Measurements from ENCODE around the gene ESCO1. TPM values are rescaled to one million over a fixed set of nuclear protein-coding genes. Genes with fewer than 3 reads are reported as not detected.

ESCO1 gene
- total and polyA plus RNA-seq, 2 experiments from 2014 or later = 50.4 to 56.8 TPM

- no peaks in the 10 kb centered on the region for H3K36me3 Mint-ChIP-seq (ENCODE audit: low read depth)
- no peaks in the 10 kb centered on the region for H3K9me2 ChIP-seq (ENCODE audit: insufficient read depth)
- H3F3A ChIP-seq (replicated peaks; ENCODE audit: low read depth) = no peaks in the 10 kb centered on the region
- H3K4me1 Mint-ChIP-seq = peaks cover 15% of the 10 kb centered on the region
- no peak for DNase-seq (ENCODE audit: low spot score)
- H3K27ac Mint-ChIP-seq = no peak overlapping the region
- no peak for ATAC-seq
- no peak for TF ChIP-seq POLR2AphosphoS5 (IDR thresholded peaks at IDR 0.05; ENCODE audit: low read depth)
- TF ChIP-seq EZH2phosphoT487 (IDR thresholded peaks at IDR 0.05; ENCODE audit: unreplicated experiment) = no peak
- no peak for TF ChIP-seq JUNB (IDR thresholded peaks at IDR 0.05; ENCODE audit: unreplicated experiment)
- no peak for TF ChIP-seq STAT1 (IDR thresholded peaks at IDR 0.05; ENCODE audit: unreplicated experiment)
- no peak for TF ChIP-seq CTCF (conservative IDR thresholded peaks at IDR 0.05; ENCODE audit: low read depth in 2 of 2)
- TF ChIP-seq ZNF331 (CRISPR knock-in tag; IDR thresholded peaks at IDR 0.05; ENCODE audit: low read depth) = no peak
- no peak for TF ChIP-seq ZNF114 (CRISPR knock-in tag; IDR thresholded peaks at IDR 0.05)
- no peak for TF ChIP-seq REST (IDR thresholded peaks at IDR 0.05; ENCODE audit: unreplicated experiment)
- TF ChIP-seq ETS1 (IDR thresholded peaks at IDR 0.05) = no peak
- no peak for TF ChIP-seq EZH2 (IDR thresholded peaks at IDR 0.05; ENCODE audit: low read depth, unreplicated experiment)
- no peak for TF ChIP-seq CREB1 (CRISPR knock-in tag; IDR thresholded peaks at IDR 0.05; ENCODE audit: low read depth)
- TF ChIP-seq ZNF462 (CRISPR knock-in tag; IDR thresholded peaks at IDR 0.05) = no peak
- no peak for TF ChIP-seq NANOG (IDR thresholded peaks at IDR 0.05; ENCODE audit: borderline replicate concordance)
- no peaks in the 10 kb centered on the region for H4K20me1 ChIP-seq (replicated peaks; ENCODE audit: insufficient read depth)
- no peak overlapping the region; the same call in 1 of the 2 replicates for H2AFZ ChIP-seq
- H3K27me3 Mint-ChIP-seq (ENCODE audit: insufficient read depth, low read depth, poor library complexity) = peaks cover 2% of the 10 kb centered on the region
- no peaks in the 10 kb centered on the region; the same call in 2 of the 3 replicates for H3K9me3 Mint-ChIP-seq
- H3K27ac ChIP-seq (ENCODE audit: low read depth) = no peak overlapping the region
- H3K27me3 ChIP-seq (ENCODE audit: insufficient read depth) = no peaks in the 10 kb centered on the region
- H3K79me2 ChIP-seq (replicated peaks; ENCODE audit: insufficient read depth) = no peaks in the 10 kb centered on the region
- no peak overlapping the region for H3K4me3 Mint-ChIP-seq
- H3K36me3 ChIP-seq (ENCODE audit: insufficient read depth) = no peaks in the 10 kb centered on the region
- peaks cover 10% of the 10 kb centered on the region for H3K4me1 ChIP-seq (ENCODE audit: insufficient read depth)
- H3K4me2 ChIP-seq = no peak overlapping the region
- no peak overlapping the region for H3K4me3 ChIP-seq
Measured at GRCh38 chr18:21483051-21483450, 117.5 kb downstream of the ESCO1 start.

Measured in GM23338 (cell line).